ENCODE results near the gene TLE6. TPM values are rescaled to one million over a fixed set of nuclear protein-coding genes. Genes with fewer than 3 reads are reported as not detected.

Gene TLE6
- total and polyA plus RNA-seq, 2 of the 13 experiments (the other 11 are each of a cell fraction or from before 2014, with no cell fraction given) = 0.24 to 5.5 TPM

- TF ChIP-seq STAT6 (CRISPR knock-in tag; IDR thresholded peaks at IDR 0.05; ENCODE audit: borderline replicate concordance) (peak; percentile 42; the same call in 1 of the 2 replicates), STAG1 (CRISPR knock-in tag; IDR thresholded peaks at IDR 0.05) (no peak), ZSCAN9 (CRISPR knock-in tag; IDR thresholded peaks at IDR 0.05; ENCODE audit: borderline replicate concordance) (peak; percentile 39; the same call in 1 of the 2 replicates), ZNF230 (CRISPR knock-in tag; IDR thresholded peaks at IDR 0.05) (no peak), ZNF256 (CRISPR knock-in tag; conservative IDR thresholded peaks at IDR 0.05) (no peak), RXRB (CRISPR knock-in tag; IDR thresholded peaks at IDR 0.05; ENCODE audit: borderline replicate concordance) (no peak), REPIN1 (CRISPR knock-in tag; IDR thresholded peaks at IDR 0.05; ENCODE audit: borderline replicate concordance, low read depth) (no peak), ZNF607 (CRISPR knock-in tag; IDR thresholded peaks at IDR 0.05; ENCODE audit: borderline replicate concordance) (no peak), ZNF569 (CRISPR knock-in tag; IDR thresholded peaks at IDR 0.05; ENCODE audit: borderline replicate concordance) (no peak), ZBTB39 (CRISPR knock-in tag; IDR thresholded peaks at IDR 0.05) (no peak), FOXO1 (CRISPR knock-in tag; IDR thresholded peaks at IDR 0.05) (no peak), U2AF1 (optimal IDR thresholded peaks at IDR 0.05; ENCODE audit: low read depth, low read length) (no peak), ZGPAT (CRISPR knock-in tag; IDR thresholded peaks at IDR 0.05) (peak; percentile 64; the same call in 1 of the 2 replicates), ZNF138 (CRISPR knock-in tag; IDR thresholded peaks at IDR 0.05; ENCODE audit: low read depth) (no peak), CBX2 (IDR thresholded peaks at IDR 0.05; ENCODE audit: low read depth, low read length) (no peak), CBX2 (CRISPR knock-in tag; IDR thresholded peaks at IDR 0.05; ENCODE audit: low read depth) (no peak), PLRG1 (conservative IDR thresholded peaks at IDR 0.05) (no peak), ZNF296 (CRISPR knock-in tag; conservative IDR thresholded peaks at IDR 0.05) (no peak), MTA1 (CRISPR knock-in tag; IDR thresholded peaks at IDR 0.05; ENCODE audit: borderline replicate concordance) (no peak), TEF (CRISPR knock-in tag; IDR thresholded peaks at IDR 0.05) (no peak), ZNF552 (CRISPR knock-in tag; IDR thresholded peaks at IDR 0.05; ENCODE audit: borderline replicate concordance) (no peak; the same call in 1 of the 2 replicates), ZMYM2 (CRISPR knock-in tag; IDR thresholded peaks at IDR 0.05) (no peak), ARNT (IDR thresholded peaks at IDR 0.05) (no peak), HMG20A (CRISPR knock-in tag; IDR thresholded peaks at IDR 0.05; ENCODE audit: borderline replicate concordance) (no peak)
Observed at GRCh38 chr19:2950286-2951124, 26.9 kb upstream of the TLE6 start (continued).

Measured in HepG2 (cell line).